ENCODE measurements around the gene METTL23.

Gene METTL23

GRCh38 chr17:76775021-76775600 is 48.5 kb downstream of the METTL23 start:
- no peak for DNase-seq

GRCh38 chr17:76781056-76781982 is 54.7 kb downstream of the METTL23 start:
- no peak for DNase-seq

GRCh38 chr17:76783146-76783545 is 56.5 kb downstream of the METTL23 start:
- DNase-seq: no peak

Measured in inflammatory macrophage (primary cell).